ENCODE data around the gene GAPDHS. TPM values are rescaled to one million over a fixed set of nuclear protein-coding genes. Genes with fewer than 3 reads are reported as not detected.

The GAPDHS gene
- total and polyA plus RNA-seq, 2 of the 13 experiments (the other 11 are each of a cell fraction or from before 2014, with no cell fraction given), result not detected

- TF ChIP-seq, protein P1, sequence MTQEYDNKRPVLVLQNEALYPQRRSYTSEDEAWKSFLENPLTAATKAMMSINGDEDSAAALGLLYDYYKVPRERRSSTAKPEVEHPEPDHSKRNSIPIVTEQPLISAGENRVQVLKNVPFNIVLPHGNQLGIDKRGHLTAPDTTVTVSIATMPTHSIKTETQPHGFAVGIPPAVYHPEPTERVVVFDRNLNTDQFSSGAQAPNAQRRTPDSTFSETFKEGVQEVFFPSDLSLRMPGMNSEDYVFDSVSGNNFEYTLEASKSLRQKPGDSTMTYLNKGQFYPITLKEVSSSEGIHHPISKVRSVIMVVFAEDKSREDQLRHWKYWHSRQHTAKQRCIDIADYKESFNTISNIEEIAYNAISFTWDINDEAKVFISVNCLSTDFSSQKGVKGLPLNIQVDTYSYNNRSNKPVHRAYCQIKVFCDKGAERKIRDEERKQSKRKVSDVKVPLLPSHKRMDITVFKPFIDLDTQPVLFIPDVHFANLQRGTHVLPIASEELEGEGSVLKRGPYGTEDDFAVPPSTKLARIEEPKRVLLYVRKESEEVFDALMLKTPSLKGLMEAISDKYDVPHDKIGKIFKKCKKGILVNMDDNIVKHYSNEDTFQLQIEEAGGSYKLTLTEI (CRISPR knock-in tag; conservative IDR thresholded peaks at IDR 0.05), result no peak
- TF ChIP-seq CEBPG (CRISPR knock-in tag; IDR thresholded peaks at IDR 0.05), result peak; percentile 26
- no peak for TF ChIP-seq PHF20 (CRISPR knock-in tag; IDR thresholded peaks at IDR 0.05)
- no peak for TF ChIP-seq ZNF549 (CRISPR knock-in tag; IDR thresholded peaks at IDR 0.05)
- no peak for TF ChIP-seq MEIS1 (CRISPR knock-in tag; IDR thresholded peaks at IDR 0.05; ENCODE audit: borderline replicate concordance)
- TF ChIP-seq ZSCAN20 (CRISPR knock-in tag; IDR thresholded peaks at IDR 0.05; ENCODE audit: borderline replicate concordance), result no peak
- no peak for TF ChIP-seq TEAD2 (CRISPR knock-in tag; IDR thresholded peaks at IDR 0.05)
- no peak for TF ChIP-seq ZBTB37 (CRISPR knock-in tag; IDR thresholded peaks at IDR 0.05)
- no peak for TF ChIP-seq NAIF1 (CRISPR knock-in tag; IDR thresholded peaks at IDR 0.05; ENCODE audit: borderline replicate concordance)
- no peak for TF ChIP-seq CENPBD1 (CRISPR knock-in tag; IDR thresholded peaks at IDR 0.05; ENCODE audit: borderline replicate concordance, low read depth)
- 0 out of 2 replicates have a peak, but pooled peaks have one; percentile 29 for TF ChIP-seq ZNF574 (CRISPR knock-in tag; IDR thresholded peaks at IDR 0.05)
- no peak; the same call in 1 of the 2 replicates for TF ChIP-seq KDM5B (CRISPR knock-in tag; IDR thresholded peaks at IDR 0.05; ENCODE audit: borderline replicate concordance)
- no peak for TF ChIP-seq ZMAT3 (CRISPR knock-in tag; conservative IDR thresholded peaks at IDR 0.05)
- TF ChIP-seq BHLHE40 (IDR thresholded peaks at IDR 0.05; ENCODE audit: low read length), result no peak
- no peak for TF ChIP-seq PLRG1 (conservative IDR thresholded peaks at IDR 0.05)
- TF ChIP-seq, protein P2, sequence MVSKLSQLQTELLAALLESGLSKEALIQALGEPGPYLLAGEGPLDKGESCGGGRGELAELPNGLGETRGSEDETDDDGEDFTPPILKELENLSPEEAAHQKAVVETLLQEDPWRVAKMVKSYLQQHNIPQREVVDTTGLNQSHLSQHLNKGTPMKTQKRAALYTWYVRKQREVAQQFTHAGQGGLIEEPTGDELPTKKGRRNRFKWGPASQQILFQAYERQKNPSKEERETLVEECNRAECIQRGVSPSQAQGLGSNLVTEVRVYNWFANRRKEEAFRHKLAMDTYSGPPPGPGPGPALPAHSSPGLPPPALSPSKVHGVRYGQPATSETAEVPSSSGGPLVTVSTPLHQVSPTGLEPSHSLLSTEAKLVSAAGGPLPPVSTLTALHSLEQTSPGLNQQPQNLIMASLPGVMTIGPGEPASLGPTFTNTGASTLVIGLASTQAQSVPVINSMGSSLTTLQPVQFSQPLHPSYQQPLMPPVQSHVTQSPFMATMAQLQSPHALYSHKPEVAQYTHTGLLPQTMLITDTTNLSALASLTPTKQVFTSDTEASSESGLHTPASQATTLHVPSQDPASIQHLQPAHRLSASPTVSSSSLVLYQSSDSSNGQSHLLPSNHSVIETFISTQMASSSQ (IDR thresholded peaks at IDR 0.05; ENCODE audit: low read depth), result no peak
- TF ChIP-seq, protein P2 (CRISPR knock-in tag; IDR thresholded peaks at IDR 0.05; ENCODE audit: borderline replicate concordance), result peak; percentile 87
- TF ChIP-seq KAT7 (CRISPR knock-in tag; IDR thresholded peaks at IDR 0.05; ENCODE audit: borderline replicate concordance), result no peak
Measured at GRCh38 chr19:35569281-35569781, 36.1 kb downstream of the GAPDHS start (continued).
